Colonic mucosa (tissue), 4 donors: ENCODE results near the gene SDK2. TPM values are rescaled to one million over a fixed set of nuclear protein-coding genes. Genes with fewer than 3 reads are reported as not detected.
"Not testable (repeated sequence)": the region's sequence is repeated elsewhere in the genome, so short reads cannot be mapped to it uniquely, and the experiment has no call there.

Experiments
- DNase-seq: peaks from one replicate; pipeline ENCODE4 v3.0.0-alpha.2; 2020
- H3K27ac ChIP-seq: fragments of 200-600 bp; one replicate; pipeline ENCODE4 v1.8.0; 2021
- H3K27me3 ChIP-seq: fragments of 200-600 bp; one replicate; pipeline ENCODE4 v1.8.0; 2021
- H3K36me3 ChIP-seq: fragments of 200-600 bp; one replicate; pipeline ENCODE4 v1.8.0; 2021
- H3K4me1 ChIP-seq: fragments of 200-600 bp; one replicate; pipeline ENCODE4 v1.8.0; 2021; ENCODE audit warnings: mild to moderate bottlenecking
- H3K4me3 ChIP-seq: fragments of 200-600 bp; one replicate; pipeline ENCODE4 v1.8.0; 2021
- H3K9ac ChIP-seq, 2 donors: one replicate each; pipeline ENCODE4 v1.7.0; 2013; ENCODE audit warnings: control low read depth in 2 of 2, low read depth in 2 of 2, low read length in 2 of 2
- H3K9me3 ChIP-seq: fragments of 200-600 bp; one replicate; pipeline ENCODE4 v1.8.0; 2021
- CTCF ChIP-seq: fragments of 200-600 bp; IDR thresholded peaks from one replicate; pipeline ENCODE4 v1.8.0; 2022; ENCODE audit warnings: antibody characterized with exemption, mild to moderate bottlenecking
- intact Hi-C: fragments of 100-400 bp; cut with DNase I; formaldehyde crosslinking; loops from one replicate; pipeline ENCODE4 v1.14.1; 2022
- total RNA-seq, 2 donors: library from RNA; stranded (reverse); fragmentation: NEBNext Ultra II Directional in 1 of 2; extraction: Animal tissue kit (Norgen Biotek cat#: 25700) in 1 of 2; gene quantifications; one replicate each; pipeline ENCODE4 v1.2.1, GENCODE V29; 2021
- donor health status: healthy.
- donor health status: DM: no; HTN: no; CAD: no.
- donor health status: DM: no; HTN: no; CAD: no.

SDK2 gene
- total RNA-seq, 2 donors from 2014 or later, result 0.94 to 1.2 TPM

GRCh38 chr17:73336408-73337329 is 307.6 kb downstream of the SDK2 start:
- H3K4me3 ChIP-seq, result no peak overlapping the region
- H3K27me3 ChIP-seq, result no peaks in the 10 kb centered on the region
- no peak for DNase-seq
- H3K36me3 ChIP-seq, result no peaks in the 10 kb centered on the region
- intact Hi-C loops, result no loop called here
- no peaks in the 10 kb centered on the region for H3K9me3 ChIP-seq
- no peak overlapping the region for H3K9ac ChIP-seq
- H3K4me1 ChIP-seq, result peaks cover 6% of the 10 kb centered on the region
- TF ChIP-seq CTCF, result no peak
- no peak overlapping the region for H3K27ac ChIP-seq

- DNase-seq, result peak; percentile 66
- TF ChIP-seq CTCF, result no peak
- H3K9ac ChIP-seq, result no peak overlapping the region
- intact Hi-C loops, result no loop called here
- H3K36me3 ChIP-seq, result no peaks in the 10 kb centered on the region
- no peak overlapping the region for H3K4me3 ChIP-seq
- no peaks in the 10 kb centered on the region for H3K27me3 ChIP-seq
- H3K9me3 ChIP-seq, result no peaks in the 10 kb centered on the region
- peaks cover 6% of the 10 kb centered on the region for H3K4me1 ChIP-seq
- H3K27ac ChIP-seq, result no peak overlapping the region
Measured at GRCh38 chr17:73335591-73336407, 308.4 kb downstream of the SDK2 start.

GRCh38 chr17:73334771-73335513 is 309.3 kb downstream of the SDK2 start:
- peak; percentile 51 for DNase-seq
- Histone ChIP-seq H3K4me3 (no peak overlapping the region), H3K27me3 (no peaks in the 10 kb centered on the region), H3K36me3 (no peaks in the 10 kb centered on the region), H3K4me1 (peaks cover 6% of the 10 kb centered on the region), H3K9me3 (no peaks in the 10 kb centered on the region), H3K9ac (no peak overlapping the region), H3K27ac (no peak overlapping the region)
- no peak for TF ChIP-seq CTCF
- intact Hi-C loops, result no loop called here

GRCh38 chr17:73333445-73333844 is 310.8 kb downstream of the SDK2 start:
- H3K27me3 ChIP-seq, H3K4me1 ChIP-seq, H3K36me3 ChIP-seq, H3K27ac ChIP-seq, H3K9ac ChIP-seq, intact Hi-C loops, DNase-seq, H3K4me3 ChIP-seq, H3K9me3 ChIP-seq: not testable (repeated sequence)

GRCh38 chr17:73331060-73331459 is 313.2 kb downstream of the SDK2 start:
- TF ChIP-seq CTCF, result no peak
- Histone ChIP-seq H3K27ac (no peak overlapping the region), H3K4me3 (no peak overlapping the region), H3K4me1 (peaks cover 6% of the 10 kb centered on the region), H3K36me3 (no peaks in the 10 kb centered on the region), H3K27me3 (no peaks in the 10 kb centered on the region), H3K9me3 (no peaks in the 10 kb centered on the region), H3K9ac (no peak overlapping the region)
- no peak for DNase-seq
- intact Hi-C loops, result no loop called here
